SKM-1 treated with dmso at 0.1 percent for 144 hours (cell line): ENCODE data around the gene CEACAM8.
A peak's percentile ranks its signal among the peaks of the same experiment; 100 is the strongest.
"Not testable (repeated sequence)": the region's sequence is repeated elsewhere in the genome, so short reads cannot be mapped to it uniquely, and the experiment has no call there.

ENCODE experiments used
- DNase-seq: peaks from one replicate; lab custom pipeline; 2025; ENCODE audit not compliant: unreplicated experiment; lab: John Stamatoyannopoulos, UW

CEACAM8 gene

GRCh38 chr19:42576241-42576640 is 18.5 kb downstream of the CEACAM8 start:
- DNase-seq = no peak

- DNase-seq = no peak
Measured at GRCh38 chr19:42573642-42574041, 21.1 kb downstream of the CEACAM8 start.

- DNase-seq = no peak
Measured at GRCh38 chr19:42571116-42571515, 23.6 kb downstream of the CEACAM8 start.

GRCh38 chr19:42569193-42569592 is 25.5 kb downstream of the CEACAM8 start:
- DNase-seq = no peak

- DNase-seq = peak; percentile 0
Measured at GRCh38 chr19:42568006-42568405, 26.7 kb downstream of the CEACAM8 start.

- DNase-seq = no peak
Measured at GRCh38 chr19:42567567-42567966, 27.2 kb downstream of the CEACAM8 start.

- peak; percentile 0 for DNase-seq
Measured at GRCh38 chr19:42563352-42564210, 31.1 kb downstream of the CEACAM8 start.

- DNase-seq = no peak
Measured at GRCh38 chr19:42561512-42561911, 33.2 kb downstream of the CEACAM8 start.

- DNase-seq = no peak
Measured at GRCh38 chr19:42560731-42561130, 34.0 kb downstream of the CEACAM8 start.

GRCh38 chr19:42558450-42559150 is 36.1 kb downstream of the CEACAM8 start:
- no peak for DNase-seq

- not testable (repeated sequence) for DNase-seq
Measured at GRCh38 chr19:42557386-42557871, 37.3 kb downstream of the CEACAM8 start.

GRCh38 chr19:42555801-42556200 is 38.9 kb downstream of the CEACAM8 start:
- no peak for DNase-seq

- no peak for DNase-seq
Measured at GRCh38 chr19:42555317-42555716, 39.4 kb downstream of the CEACAM8 start.

- DNase-seq = no peak
Measured at GRCh38 chr19:42554046-42554575, 40.6 kb downstream of the CEACAM8 start.

- DNase-seq = no peak
Measured at GRCh38 chr19:42553292-42554045, 41.3 kb downstream of the CEACAM8 start.

GRCh38 chr19:42552086-42553065 is 42.3 kb downstream of the CEACAM8 start:
- DNase-seq = no peak

GRCh38 chr19:42550521-42550920 is 44.2 kb downstream of the CEACAM8 start:
- not testable (repeated sequence) for DNase-seq

- not testable (repeated sequence) for DNase-seq
Measured at GRCh38 chr19:42549067-42549466, 45.7 kb downstream of the CEACAM8 start.

- no peak for DNase-seq
Measured at GRCh38 chr19:42548552-42548951, 46.2 kb downstream of the CEACAM8 start.

GRCh38 chr19:42547929-42548328 is 46.8 kb downstream of the CEACAM8 start:
- no peak for DNase-seq
